GM19025 (cell line): ENCODE data around the gene LYPD6B.

Source experiments
- ATAC-seq: cut with Tn5 transposase; IDR thresholded peaks from one replicate; pipeline ENCODE4 v1.9.1; 2021; ENCODE audit warnings: mild to moderate bottlenecking, low read depth, moderate library complexity; ENCODE audit not compliant: unreplicated experiment

The LYPD6B gene

GRCh38 chr2:149184991-149185390 is 146.5 kb downstream of the LYPD6B start:
- ATAC-seq = no peak

DNA sequence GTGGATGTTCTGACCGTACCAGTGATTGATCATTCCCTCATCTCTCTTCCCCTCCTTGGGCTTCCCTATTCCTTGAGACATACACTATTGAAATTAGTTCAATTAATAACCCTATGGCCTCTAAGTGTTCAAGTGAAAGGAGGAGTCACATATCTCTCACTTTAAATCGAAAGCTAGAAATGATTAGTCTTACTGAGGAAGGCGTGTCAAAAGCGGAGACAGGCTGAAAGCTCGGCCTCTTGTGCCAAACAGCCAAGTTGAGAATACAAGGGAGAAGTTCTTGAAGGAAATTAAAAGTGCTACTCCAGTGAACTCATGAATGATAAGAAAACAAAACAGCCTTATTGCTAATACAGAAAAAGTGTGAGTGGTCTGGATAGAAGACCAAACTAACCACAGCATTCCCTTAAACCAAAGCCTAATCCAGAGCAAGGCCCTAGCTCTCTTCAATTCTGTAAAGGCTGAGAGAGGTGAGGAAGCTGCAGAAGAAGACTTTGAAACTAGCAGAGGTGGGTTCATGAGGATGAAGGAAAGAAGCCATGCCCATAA is 147.5 kb downstream of the LYPD6B start:
- no peak for ATAC-seq

GRCh38 chr2:149187057-149187456 is 148.6 kb downstream of the LYPD6B start:
- ATAC-seq = no peak

GRCh38 chr2:149188291-149188690 is 149.8 kb downstream of the LYPD6B start:
- no peak for ATAC-seq

GRCh38 chr2:149189769-149190168 is 151.3 kb downstream of the LYPD6B start:
- no peak for ATAC-seq

GRCh38 chr2:149191915-149192314 is 153.4 kb downstream of the LYPD6B start:
- ATAC-seq = no peak

DNA sequence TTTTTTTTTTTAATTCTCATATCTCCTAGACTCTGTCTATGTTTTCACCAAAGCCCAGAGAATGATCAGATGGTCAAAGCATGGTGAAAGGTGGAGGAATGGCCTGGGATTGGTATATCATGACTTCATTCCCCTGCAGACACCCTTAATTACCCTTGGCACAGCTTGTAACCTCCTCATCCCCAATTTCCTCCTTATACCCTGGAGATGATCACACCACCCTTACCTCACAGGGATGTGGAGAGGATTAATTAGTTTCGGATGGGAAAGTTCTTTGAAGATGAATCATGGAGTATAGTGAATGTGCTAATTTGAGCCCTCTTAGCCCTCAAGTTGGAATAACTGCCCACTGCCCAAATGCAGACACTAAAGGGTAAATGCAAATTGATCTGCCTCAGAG is 153.9 kb downstream of the LYPD6B start:
- ATAC-seq = no peak

GRCh38 chr2:149200109-149200520 is 161.6 kb downstream of the LYPD6B start:
- ATAC-seq = no peak

DNA sequence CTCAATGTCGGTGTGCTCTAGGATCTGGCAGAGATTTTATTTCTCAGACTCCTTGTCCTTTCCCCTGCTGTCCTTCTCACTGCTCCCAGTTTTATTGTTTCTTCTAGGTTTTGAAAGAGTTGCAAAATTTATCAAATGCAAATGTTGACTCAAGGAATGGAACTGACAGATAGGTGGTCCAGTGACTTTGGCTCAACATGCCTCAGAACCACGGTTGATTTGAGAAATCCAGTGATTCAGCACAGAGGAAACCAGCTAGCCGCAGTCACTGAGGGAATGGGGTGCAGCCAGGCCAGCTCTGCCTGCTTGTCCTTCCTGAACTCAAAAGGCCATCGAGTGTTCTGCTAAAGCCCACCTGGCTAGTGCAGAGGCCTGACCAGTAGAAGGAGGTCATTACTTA is 166.2 kb downstream of the LYPD6B start:
- ATAC-seq = no peak

DNA sequence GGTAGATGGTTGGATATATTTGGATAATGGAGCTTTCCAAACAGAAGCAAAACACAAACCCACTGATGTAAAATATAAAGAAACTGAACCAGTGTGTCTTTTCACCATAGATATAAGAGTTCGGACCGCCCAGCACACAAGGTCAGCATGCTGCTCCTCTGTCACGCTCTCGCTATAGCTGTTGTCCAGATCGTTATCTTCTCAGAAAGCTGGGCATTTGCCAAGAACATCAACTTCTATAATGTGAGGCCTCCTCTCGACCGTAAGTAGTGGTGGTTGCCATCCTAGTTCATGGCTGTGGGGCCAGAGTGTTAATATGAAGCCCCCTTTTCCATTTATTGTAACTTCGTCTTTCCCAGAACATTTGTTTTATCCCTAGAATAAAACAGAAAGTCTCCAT is 166.6 kb downstream of the LYPD6B start:
- ATAC-seq = no peak

DNA sequence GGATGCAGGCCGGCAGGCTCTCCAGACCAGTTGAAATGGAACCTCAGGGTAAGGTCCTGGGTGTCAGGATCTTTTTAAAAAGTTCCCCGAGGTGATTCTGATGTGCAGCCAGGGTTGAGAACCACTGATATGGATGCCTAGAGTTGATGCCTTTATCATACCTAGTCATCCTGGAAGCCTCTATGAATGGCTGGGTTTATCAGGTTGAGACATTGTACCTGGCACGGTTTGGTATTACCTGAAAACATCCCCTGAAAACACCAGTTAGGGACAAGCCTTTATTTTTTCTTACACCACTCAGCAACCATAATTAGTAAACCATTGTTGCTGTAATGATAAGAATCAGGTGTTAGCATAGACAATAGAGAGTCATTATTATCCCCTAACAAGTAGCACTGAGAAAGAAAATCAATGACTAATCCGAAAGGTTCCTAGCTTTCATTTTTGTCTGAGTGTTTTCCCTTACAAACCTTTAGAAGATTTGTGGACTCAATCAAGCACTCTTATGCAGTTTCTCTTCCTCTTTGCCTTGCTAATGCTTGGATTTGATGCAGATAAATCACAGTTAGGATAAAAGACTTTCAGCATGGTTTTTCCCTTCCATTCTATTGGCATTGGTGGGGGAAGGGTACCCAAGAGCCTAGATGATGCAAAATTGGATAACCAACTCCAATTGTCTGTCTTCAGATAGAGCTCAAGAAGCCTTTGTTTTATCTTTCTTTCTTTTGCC is 175.4 kb downstream of the LYPD6B start:
- no peak for ATAC-seq

DNA sequence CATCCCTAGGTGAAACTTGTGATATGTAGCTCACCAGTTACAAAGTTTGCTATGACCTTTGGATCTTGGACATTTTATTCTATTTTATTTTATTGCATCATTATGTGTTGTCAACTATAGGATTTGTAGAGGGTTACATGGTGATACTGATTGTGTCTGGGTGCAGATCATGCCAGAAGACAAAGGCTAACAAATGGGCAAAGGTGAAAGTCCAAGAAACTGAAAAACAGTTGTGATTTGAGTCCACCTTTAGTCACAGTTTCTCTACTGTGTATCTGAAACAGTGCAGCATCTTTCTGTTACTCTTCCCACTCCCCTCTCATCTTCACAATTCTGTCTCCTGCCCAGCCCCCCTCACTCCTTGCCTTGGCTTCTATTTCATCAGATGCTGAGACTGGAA is 180.0 kb downstream of the LYPD6B start:
- no peak for ATAC-seq

- ATAC-seq = no peak
These were observed 181.4 kb downstream of the LYPD6B start for GRCh38 chr2:149219856-149220255.

DNA sequence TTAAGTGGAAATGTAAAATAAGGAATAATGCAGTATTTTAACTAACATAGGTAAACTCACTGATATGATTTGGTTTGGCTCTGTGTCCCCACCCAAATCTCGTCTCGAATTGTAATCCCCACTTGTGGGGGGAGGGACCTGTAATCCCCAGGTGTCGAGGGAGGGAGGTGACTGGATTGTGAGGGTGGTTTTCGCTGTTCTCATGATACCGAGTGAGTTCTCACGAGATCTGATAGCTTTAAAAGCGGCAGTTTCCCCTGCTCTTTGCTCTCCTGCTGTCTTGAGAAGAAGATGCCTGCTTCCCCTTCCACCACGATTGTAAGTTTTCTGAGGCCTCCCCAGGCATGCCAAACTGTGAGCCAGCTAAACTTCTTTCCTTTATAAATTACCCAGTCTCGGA is 182.5 kb downstream of the LYPD6B start:
- ATAC-seq = no peak

DNA sequence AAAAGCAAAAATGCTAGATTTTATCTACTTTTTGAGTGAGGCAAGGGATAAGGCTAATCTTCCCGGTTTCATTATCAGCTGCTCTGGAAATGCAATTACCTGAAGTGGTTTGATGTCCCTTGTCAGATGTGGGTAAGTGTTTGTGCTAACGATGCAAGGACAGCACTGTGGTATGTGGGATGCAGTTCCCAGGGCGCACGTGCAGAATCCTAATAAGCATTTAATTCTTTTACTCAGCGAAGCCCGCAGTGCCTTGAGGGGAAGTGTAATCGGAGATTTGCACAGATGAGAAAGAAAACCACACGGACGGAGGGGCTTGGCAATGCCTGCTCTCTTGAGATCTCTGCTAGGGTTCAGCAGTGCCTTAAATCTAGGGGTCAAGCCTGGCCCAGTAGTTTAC is 183.4 kb downstream of the LYPD6B start:
- no peak for ATAC-seq

GRCh38 chr2:149223472-149224095 is 185.1 kb downstream of the LYPD6B start:
- no peak for ATAC-seq

DNA sequence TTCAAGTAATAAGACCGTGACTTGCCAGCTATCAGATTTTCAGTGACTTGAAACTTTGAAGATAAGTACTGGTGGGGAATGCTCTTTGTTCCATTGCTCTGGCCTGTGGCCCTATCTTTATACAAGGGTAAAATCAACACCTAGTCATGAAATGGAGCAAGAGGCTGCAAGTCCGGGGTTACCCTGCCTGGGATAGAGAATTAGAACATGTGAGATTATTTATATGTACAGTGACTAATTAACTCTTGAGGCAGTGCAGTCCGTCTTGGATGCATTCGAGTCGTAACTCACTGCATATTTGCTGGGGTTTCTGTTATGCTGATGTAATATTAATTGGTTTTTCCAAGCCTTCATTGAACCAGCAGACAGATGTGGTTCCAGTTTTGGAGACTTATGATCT is 186.0 kb downstream of the LYPD6B start:
- no peak for ATAC-seq

DNA sequence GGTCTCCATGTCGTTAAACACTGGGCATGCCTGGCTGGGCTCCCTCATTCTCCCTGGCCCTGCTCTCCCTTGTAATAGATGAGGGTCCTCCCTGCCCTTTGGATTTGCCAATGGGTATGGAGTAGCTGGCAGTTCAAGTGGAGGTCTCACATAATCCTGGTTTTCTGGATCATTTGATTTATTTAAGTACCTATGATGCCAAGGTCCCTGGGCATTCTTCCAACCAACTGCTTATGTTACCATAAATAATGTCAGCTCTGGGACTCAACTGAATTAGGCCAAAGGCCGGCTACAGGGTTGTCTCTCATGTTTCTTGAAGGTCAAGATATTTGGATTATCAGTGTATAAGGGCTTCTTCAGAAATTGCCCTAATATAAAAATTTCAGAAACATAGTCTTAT is 186.9 kb downstream of the LYPD6B start:
- ATAC-seq = no peak

DNA sequence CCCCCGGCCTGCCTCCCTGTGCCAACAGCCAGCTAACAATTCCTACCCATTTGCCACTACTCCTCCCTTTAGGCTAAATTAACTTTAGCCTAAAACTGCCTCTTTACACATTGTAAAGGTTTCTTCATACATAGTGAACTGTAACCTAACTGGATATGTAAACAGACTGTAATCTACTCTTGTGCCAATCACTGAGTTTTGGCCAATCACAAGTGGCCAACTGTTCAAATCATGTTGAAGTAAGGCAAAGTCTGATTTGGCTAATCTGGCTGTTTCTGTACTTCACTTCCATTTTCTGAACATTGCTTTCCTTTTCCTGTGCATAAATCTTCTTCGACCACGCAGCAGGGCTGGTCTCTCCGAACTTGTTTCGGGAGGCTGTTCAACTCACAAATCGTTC is 188.3 kb downstream of the LYPD6B start:
- ATAC-seq = no peak

DNA sequence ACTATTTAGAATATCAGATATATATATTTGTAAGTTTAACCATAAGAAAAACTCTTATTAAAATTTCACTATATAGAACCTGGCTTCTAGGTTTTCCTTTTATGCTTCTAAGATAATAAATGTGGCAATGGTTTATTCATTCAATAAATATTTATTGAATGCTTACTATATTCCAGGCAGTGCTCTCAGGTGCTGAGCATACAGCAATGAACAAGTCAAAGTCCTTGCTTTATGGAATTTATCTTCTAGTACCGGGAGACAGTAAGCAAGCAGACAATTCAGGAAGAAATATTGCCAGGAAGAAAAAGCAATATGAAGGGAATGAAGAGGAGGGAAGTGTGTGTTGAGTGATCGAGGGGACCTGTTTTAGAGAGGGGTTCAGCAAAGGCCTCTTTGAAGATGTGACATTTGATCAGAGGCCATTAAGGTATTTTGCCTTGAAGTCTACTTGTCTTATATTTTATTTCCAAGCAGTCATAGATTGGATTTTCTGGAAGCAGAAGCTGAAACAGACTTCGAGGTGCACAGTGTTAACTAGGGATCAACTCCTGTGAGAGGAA is 197.4 kb downstream of the LYPD6B start:
- no peak for ATAC-seq

- ATAC-seq = no peak
These were observed 197.9 kb downstream of the LYPD6B start for GRCh38 chr2:149236410-149236809.

DNA sequence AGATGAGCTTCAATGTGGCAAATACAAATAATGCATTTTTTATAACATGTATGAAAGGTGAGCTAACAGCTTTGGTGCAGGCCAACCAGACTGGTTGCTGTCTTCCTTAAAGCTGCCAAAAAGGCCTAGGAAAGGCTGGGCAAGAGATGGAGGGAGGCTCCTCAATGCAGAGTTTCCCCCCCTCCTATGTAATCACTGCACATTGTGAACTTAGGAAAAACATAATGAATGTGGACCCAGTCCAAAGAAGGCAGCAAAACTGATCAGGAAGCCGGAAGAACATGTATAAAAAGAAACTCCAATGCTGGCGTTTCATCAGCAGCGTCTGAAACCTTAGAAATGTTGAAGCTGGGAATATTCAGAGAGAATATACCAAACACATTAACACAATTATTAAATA is 207.7 kb downstream of the LYPD6B start:
- ATAC-seq = no peak
